Iris pigment epithelial cell (primary cell): ENCODE results near the gene MAD2L2.

Source experiments
- DNase-seq: peaks from one replicate; pipeline ENCODE4 v3.0.0-alpha.2; 2011; ENCODE audit warnings: low read depth

Gene MAD2L2

GRCh38 chr1:11682287-11682771, 1.4 kb upstream of the MAD2L2 start:
- no peak for DNase-seq

DNA sequence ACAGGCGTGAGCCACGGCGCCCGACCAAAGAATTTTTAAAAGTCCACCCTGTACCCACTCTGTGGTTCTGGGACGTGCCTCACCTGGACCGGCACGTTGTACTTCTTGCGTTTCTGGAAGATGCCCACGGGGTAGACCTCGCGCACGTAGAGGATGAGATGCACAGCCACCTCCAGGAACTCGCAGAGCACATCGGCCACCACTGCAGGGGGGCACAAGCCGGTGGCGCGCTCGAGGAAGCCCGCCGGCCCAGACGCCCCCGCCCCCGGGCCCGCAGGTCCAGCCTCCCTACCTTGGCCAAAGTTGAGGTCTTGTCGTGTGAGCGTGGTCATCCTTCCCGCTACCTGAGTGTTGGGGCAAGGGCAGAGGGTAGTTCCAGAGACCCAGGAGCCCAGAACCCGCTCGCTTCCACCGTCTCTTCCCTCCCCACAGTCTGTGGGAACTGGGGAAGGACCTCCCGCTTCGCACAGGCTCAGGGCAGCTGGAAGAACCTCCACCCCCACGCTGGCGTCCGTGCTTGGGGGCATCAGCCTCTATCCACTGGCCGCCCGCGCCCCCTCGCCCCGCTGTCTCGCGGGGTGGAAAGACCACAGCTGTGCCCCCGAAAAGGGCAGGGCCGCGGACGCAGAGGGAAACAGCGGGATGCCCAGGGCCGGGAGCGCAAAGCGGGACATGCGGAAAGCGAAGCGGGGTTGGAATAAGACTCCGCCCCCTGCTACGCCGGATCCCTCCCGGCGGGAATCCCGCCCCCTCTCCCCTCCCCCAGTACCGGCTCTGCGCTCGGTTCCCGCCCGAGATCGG, 478 bp downstream of the MAD2L2 start:
- peak; percentile 37 for DNase-seq

- DNase-seq, result no peak
Measured at GRCh38 chr1:11678442-11678841, 2.5 kb downstream of the MAD2L2 start.

GRCh38 chr1:11676386-11677103, 4.4 kb downstream of the MAD2L2 start:
- DNase-seq, result no peak

DNA sequence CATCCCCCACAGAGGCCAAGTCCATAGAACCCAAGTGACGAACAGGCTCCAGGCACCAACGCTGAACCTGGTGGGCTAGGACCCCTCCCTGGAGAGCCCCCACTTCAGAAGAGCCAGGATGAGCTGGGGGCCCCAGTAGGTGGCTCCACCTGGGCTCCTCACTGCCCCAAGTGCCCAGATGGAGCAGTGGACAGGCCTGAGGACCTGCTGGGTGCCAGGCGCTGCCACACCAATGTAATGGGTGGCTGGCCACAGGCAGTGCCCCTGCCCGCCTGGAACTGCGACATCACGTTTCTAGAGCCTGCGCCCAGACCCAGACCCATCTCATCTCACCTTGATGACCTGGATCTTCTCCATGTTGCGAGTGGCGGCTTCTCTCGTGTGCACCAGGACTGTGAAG, 5.6 kb downstream of the MAD2L2 start:
- DNase-seq, result no peak

DNA sequence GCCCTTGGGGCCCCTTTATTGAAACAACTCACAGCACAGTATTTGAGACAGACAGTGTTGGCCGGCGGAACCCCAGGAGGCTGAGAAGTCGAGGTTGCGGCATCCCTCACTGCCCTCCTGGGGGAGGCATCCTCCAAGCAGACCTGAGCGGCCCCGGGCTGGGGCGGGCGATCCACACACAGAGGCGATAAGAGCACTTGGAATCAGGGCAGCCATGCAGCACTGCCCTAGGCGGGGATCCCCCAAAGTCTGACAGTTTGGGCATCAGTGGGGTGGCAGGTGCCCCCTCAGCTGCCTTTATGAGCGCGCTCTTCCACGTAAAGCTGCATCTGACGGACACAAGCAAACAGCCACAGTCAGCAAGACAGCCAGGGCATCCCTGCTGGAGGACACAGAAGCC, 6.5 kb downstream of the MAD2L2 start:
- DNase-seq, result no peak

GRCh38 chr1:11673089-11673769, 7.7 kb downstream of the MAD2L2 start:
- DNase-seq, result no peak

DNA sequence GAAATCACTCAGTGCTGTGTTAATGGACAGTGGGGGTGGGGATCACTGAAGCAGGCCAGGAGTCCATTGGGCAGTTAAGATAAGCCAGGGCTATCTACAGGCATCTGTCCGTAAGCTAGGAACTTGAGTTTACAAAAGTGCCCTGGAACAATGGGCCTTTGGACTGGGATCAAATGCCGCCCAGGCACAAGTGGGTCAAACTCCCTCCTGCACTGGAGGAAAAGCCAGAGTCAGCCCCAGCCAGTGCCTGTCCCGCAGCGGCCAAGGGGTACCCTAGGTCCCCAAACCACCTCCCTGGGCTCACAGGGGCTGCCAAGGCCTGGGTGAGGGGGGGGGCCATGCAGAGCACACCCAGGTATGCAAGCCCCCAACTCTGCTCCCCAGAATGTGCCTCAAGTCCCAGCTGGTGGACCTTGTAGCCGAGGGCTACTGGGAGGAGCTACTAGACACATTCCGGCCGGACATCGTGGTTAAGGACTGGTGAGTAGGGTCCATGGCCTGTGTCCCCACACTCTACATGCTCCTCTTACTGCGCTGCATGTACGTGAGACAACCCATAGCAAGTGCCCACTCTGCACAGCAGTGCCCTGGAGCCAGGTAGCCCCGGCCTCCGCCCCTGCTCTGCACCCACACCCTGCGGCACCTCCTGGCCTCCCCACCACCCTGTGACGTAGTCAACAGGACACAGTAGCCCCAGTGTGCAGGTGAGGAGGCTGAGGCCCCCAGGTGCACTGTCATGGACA, 9.2 kb downstream of the MAD2L2 start:
- DNase-seq, result no peak

GRCh38 chr1:11671205-11671543, 9.8 kb downstream of the MAD2L2 start:
- no peak for DNase-seq

- no peak for DNase-seq
Measured at GRCh38 chr1:11670747-11671146, 10.2 kb downstream of the MAD2L2 start.

DNA sequence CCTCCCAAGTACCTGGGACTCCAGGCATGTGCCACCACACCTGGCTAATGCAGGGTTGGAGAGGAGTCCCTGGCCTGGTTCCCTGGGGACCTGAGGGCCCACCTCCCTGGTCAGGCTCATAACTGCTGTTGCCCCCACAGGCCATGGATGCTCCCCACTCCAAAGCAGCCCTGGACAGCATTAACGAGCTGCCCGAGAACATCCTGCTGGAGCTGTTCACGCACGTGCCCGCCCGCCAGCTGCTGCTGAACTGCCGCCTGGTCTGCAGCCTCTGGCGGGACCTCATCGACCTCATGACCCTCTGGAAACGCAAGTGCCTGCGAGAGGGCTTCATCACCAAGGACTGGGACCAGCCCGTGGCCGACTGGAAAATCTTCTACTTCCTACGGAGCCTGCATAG, 12.4 kb downstream of the MAD2L2 start:
- no peak for DNase-seq

- peak; percentile 20 for DNase-seq
Measured at GRCh38 chr1:11664336-11665065, 16.4 kb downstream of the MAD2L2 start.

DNA sequence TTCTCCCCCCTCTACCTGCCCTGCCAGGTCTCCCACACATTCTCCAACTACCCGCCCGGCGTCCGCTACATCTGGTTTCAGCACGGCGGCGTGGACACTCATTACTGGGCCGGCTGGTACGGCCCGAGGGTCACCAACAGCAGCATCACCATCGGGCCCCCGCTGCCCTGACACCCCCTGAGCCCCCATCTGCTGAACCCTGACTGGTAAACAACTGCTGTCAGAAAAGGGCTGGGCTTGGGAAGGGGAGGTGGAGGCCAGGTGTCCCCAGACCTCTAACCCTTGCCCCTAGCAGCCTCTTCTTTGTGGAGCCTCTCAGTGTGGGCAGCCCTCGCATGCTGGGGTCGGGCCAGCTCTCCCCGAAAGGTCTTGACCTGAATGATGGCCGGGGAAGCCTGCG, 19.8 kb downstream of the MAD2L2 start:
- no peak for DNase-seq

- no peak for DNase-seq
Measured at GRCh38 chr1:11659748-11660147, 21.2 kb downstream of the MAD2L2 start.

DNA sequence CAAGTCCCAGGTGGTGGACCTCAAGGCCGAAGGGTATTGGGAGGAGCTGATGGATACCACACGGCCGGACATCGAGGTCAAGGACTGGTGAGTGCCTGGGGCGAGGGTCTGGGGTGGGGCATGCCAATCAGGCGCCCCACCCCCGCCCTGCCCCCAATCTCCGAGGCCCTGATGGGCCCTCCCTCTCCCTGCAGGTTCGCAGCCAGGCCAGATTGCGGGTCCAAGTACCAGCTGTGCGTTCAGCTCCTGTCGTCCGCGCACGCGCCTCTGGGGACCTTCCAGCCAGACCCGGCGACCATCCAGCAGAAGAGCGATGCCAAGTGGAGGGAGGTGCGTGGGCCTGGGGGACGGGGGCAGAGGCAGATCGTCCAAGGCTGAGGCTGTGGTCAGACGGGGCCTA, 22.4 kb downstream of the MAD2L2 start:
- DNase-seq, result no peak

DNA sequence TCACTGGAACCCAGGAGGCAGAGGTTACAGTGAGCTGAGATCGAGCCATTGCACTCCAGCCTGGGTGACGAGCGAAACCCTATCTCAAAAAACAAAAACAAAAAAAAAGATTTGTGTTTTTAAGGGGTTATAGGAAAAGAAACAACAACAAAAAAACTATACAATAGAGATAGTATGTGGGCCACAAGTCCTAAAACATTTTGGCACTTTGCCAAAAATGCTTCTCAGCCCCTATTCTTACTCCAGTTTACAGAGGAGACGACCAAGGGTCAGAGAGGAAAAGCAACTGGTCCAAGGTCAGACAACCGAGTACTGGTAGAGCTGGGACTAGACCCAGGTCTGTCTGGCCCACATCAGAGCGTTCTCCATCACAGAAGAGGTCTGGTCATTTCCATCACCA, 23.3 kb downstream of the MAD2L2 start:
- no peak for DNase-seq

- DNase-seq, result no peak
Measured at GRCh38 chr1:11654939-11655808, 25.8 kb downstream of the MAD2L2 start.

DNA sequence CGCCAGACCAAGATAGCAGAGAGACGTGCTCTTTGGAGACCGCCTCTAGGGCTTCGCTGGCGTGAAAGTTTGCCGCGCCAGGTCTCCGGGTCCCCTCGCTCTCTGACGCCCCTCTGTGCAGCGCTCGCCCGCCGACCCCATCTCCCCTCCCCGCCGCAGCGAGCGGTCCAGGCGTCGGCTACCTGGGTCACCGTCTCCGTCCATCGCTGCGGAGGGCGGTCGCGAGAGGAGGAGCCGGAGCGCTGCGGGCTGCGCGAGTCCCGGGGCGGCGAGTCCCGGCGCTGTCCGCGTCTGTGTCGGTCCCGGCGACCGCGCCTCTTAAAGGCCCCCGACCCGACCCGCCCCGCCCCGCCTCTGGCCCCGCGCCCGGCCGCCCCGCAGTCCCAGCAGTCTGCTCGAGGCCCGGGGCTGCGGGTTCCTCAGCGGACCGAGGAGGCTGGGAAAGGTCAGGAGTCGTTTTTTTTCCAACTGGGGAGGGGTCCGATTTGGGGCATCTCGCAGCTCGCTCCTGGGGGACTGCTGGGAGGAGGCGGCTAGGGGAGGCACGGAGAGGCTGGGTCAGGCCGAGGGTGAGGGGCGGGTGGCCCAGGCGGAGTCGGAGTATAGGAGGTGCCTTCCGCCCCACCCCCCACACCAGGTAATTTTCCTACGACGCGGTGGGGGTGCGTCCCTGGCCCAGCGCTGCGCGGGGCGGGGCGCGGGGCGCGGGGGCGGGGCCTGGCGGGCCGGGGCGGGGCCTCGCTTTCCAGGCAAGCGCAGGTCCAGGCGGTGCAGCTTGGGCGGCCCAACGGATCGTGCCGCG, 26.6 kb downstream of the MAD2L2 start, which contains the start of the genes FBXO2 and FBXO44:
FBXO2 (minus strand) TSS at position 293 of the 802 bp plus-strand sequence; CDS start at position 204, 89 bp downstream.
FBXO44 (plus strand) TSS at position 741 of the 802 bp plus-strand sequence. CDS start 959 bp downstream, outside the sequence.
- no peak for DNase-seq

- no peak for DNase-seq
Measured at GRCh38 chr1:11653861-11654136, 27.1 kb downstream of the MAD2L2 start.
